HFFc6 (cell line): Measurements from ENCODE around the gene PCID2. TPM values are rescaled to one million over a fixed set of nuclear protein-coding genes. Genes with fewer than 3 reads are reported as not detected.

Experiments
- DNase-seq: peaks from one replicate; pipeline ENCODE4 v3.0.0-alpha.2; 2018
- H3K27ac Mint-ChIP-seq: 2 replicates; pipeline ENCODE4 v1.8.0; 2020; ENCODE audit warnings: mild to moderate bottlenecking, mixed read lengths
- H3K27me3 Mint-ChIP-seq: 2 replicates; pipeline ENCODE4 v1.8.0; 2021; ENCODE audit warnings: mild to moderate bottlenecking, moderate library complexity, mixed read lengths; ENCODE audit not compliant: insufficient read depth
- H3K36me3 Mint-ChIP-seq: 2 replicates; pipeline ENCODE4 v1.8.0; 2021; ENCODE audit warnings: low read depth, mixed read lengths
- H3K4me1 Mint-ChIP-seq: 2 replicates; pipeline ENCODE4 v1.8.0; 2020; ENCODE audit warnings: low read depth, mixed read lengths
- H3K4me3 Mint-ChIP-seq: 2 replicates; pipeline ENCODE4 v1.8.0; 2020; ENCODE audit warnings: mild to moderate bottlenecking, moderate library complexity, mixed read lengths
- H3K9me3 Mint-ChIP-seq: 2 replicates; pipeline ENCODE4 v1.8.0; 2020; ENCODE audit warnings: mild to moderate bottlenecking, mixed read lengths
- total RNA-seq, 6 experiments: library from RNA; stranded (reverse); fragmentation: NEBNext Ultra II Directional; extraction: Animal tissue kit (Norgen Biotek cat#: 25700); gene quantifications; 2 replicates in 1 of 6; 3 replicates in 5 of 6; pipeline ENCODE4 v1.2.3, GENCODE V29; 2021
- TF ChIP-seq, protein P1 (sequence below): fragments of 200-600 bp; sonication (generic); IDR thresholded peaks from 2 replicates; pipeline ENCODE4 v1.5.0; 2021; ENCODE audit warnings: antibody characterized with exemption, mild to moderate bottlenecking

Gene PCID2
- total RNA-seq, 6 experiments from 2014 or later = 59.1 to 72.5 (median 68.3) TPM

- Mint-ChIP-seq H3K9me3 (no peaks in the 10 kb centered on the region), H3K27me3 (peaks cover 4% of the 10 kb centered on the region; the same call in 1 of the 2 replicates), H3K4me3 (no peak overlapping the region), H3K36me3 (no peaks in the 10 kb centered on the region), H3K4me1 (no peaks in the 10 kb centered on the region), H3K27ac (no peak overlapping the region)
- TF ChIP-seq, protein P1, sequence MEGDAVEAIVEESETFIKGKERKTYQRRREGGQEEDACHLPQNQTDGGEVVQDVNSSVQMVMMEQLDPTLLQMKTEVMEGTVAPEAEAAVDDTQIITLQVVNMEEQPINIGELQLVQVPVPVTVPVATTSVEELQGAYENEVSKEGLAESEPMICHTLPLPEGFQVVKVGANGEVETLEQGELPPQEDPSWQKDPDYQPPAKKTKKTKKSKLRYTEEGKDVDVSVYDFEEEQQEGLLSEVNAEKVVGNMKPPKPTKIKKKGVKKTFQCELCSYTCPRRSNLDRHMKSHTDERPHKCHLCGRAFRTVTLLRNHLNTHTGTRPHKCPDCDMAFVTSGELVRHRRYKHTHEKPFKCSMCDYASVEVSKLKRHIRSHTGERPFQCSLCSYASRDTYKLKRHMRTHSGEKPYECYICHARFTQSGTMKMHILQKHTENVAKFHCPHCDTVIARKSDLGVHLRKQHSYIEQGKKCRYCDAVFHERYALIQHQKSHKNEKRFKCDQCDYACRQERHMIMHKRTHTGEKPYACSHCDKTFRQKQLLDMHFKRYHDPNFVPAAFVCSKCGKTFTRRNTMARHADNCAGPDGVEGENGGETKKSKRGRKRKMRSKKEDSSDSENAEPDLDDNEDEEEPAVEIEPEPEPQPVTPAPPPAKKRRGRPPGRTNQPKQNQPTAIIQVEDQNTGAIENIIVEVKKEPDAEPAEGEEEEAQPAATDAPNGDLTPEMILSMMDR = no peak
- no peak for DNase-seq
These were observed 70.7 kb downstream of the PCID2 start for GRCh38 chr13:113137691-113138298.

DNA sequence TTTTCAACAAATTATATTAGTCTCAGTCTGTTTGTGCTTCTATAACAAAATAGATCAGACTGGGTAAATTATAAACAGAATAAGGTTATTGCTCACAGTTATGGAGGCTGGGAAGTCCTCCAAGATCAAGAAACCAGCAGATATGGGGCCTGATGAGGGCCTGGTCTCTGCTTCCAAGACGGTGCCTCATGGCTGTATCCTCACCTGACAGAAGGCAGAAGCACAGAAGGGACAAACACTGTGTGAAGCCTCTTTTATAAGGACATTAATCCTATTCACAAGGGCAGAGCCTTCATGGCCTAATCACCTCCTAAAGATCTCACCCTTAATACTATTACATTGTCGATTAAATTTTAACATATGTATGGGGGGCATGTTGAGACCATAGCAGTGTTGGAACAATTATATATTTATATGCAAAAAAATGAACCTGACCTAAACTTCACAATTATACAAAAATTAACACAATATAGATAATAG lies 73.1 kb downstream of the PCID2 start:
- H3K4me3 Mint-ChIP-seq = no peak overlapping the region
- DNase-seq = no peak
- H3K36me3 Mint-ChIP-seq = no peaks in the 10 kb centered on the region
- peaks cover 4% of the 10 kb centered on the region; the same call in 1 of the 2 replicates for H3K27me3 Mint-ChIP-seq
- TF ChIP-seq, protein P1 = no peak
- H3K9me3 Mint-ChIP-seq = no peaks in the 10 kb centered on the region
- H3K27ac Mint-ChIP-seq = no peak overlapping the region
- H3K4me1 Mint-ChIP-seq = no peaks in the 10 kb centered on the region

GRCh38 chr13:113129921-113130750 lies 78.3 kb downstream of the PCID2 start:
- Mint-ChIP-seq H3K27me3 (peaks cover 5% of the 10 kb centered on the region), H3K4me3 (no peak overlapping the region), H3K36me3 (no peaks in the 10 kb centered on the region), H3K9me3 (no peaks in the 10 kb centered on the region), H3K4me1 (no peaks in the 10 kb centered on the region), H3K27ac (no peak overlapping the region)
- TF ChIP-seq, protein P1 = no peak
- DNase-seq = no peak

DNA sequence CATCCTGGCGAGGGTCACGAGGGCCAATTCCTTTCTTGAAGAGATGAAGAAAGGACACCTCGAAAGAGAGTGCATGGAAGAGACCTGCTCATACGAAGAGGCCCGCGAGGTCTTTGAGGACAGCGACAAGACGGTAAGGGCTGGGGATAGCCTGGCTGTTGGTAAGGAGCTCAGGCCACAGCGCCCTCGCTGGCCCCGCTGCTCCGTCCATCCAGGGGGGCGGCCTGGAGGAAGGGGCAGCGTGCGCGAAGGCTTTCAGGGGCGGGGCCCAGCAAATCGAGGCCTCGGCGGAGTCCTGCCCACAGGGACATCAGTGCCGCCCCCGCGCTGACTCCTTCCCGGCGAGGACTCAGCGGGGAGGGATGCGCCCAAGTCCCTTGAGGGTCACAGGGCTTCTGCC lies 79.0 kb downstream of the PCID2 start:
- TF ChIP-seq, protein P1 = no peak
- H3K27ac Mint-ChIP-seq = no peak overlapping the region
- no peaks in the 10 kb centered on the region for H3K9me3 Mint-ChIP-seq
- no peak for DNase-seq
- H3K36me3 Mint-ChIP-seq = no peaks in the 10 kb centered on the region
- H3K27me3 Mint-ChIP-seq = peaks cover 4% of the 10 kb centered on the region
- H3K4me3 Mint-ChIP-seq = no peak overlapping the region
- no peaks in the 10 kb centered on the region for H3K4me1 Mint-ChIP-seq

Other genes with a start within 250 kb of the PCID2 start
- gene MCF2L, start 239.5 kb downstream of the PCID2 start, total RNA-seq = not detected
- not detected for gene F7, start 102.9 kb downstream of the PCID2 start, total RNA-seq
- gene F10, start 85.9 kb downstream of the PCID2 start, total RNA-seq = 10 to 100 TPM; 10.2 to 21.3 (median 10.8) TPM
- not detected for gene PROZ, start 50.0 kb downstream of the PCID2 start, total RNA-seq
- 100 to 1,000 TPM in 2 of 6 experiments, 10 to 100 TPM in 4; 90.5 to 104 (median 97.0) TPM for gene CUL4A, start 944 bp upstream of the PCID2 start, total RNA-seq
- gene LAMP1, start 88.6 kb upstream of the PCID2 start, total RNA-seq = 100 to 1,000 TPM; 215 to 255 (median 247) TPM
- gene GRTP1, start 155.5 kb upstream of the PCID2 start, total RNA-seq = under 1 TPM in 3 of 6 experiments, not detected in 3; 0.23 to 0.34 (median 0.30) TPM
- gene ADPRHL1, start 244.8 kb upstream of the PCID2 start, total RNA-seq = 1 to 10 TPM; 1.0 to 2.0 (median 1.5) TPM